K562 (cell line): ENCODE results near the gene DNAJB12. TPM values are rescaled to one million over a fixed set of nuclear protein-coding genes. Genes with fewer than 3 reads are reported as not detected.

Experiments used
- ATAC-seq: fragments of 200-7000 bp; cut with Tn5 transposase; 3 replicates; pipeline ENCODE4 v1.9.1; 2020; ENCODE audit warnings: moderate library complexity
- BruUV-seq: library from RNA; stranded (reverse); fragments of 400-500 nt; replicated peaks from 2 replicates; lab custom pipeline; 2021; lab: Mats Ljungman, UMichigan
- CTCF ChIA-PET: fragments of 300-600 bp; formaldehyde crosslinking; extraction: SDS; loops from one replicate; lab custom pipeline; 2021; ENCODE audit warnings: low intra/inter-chr PET ratio; lab: Yijun Ruan, JAX
- POLR2A ChIA-PET: fragments of 300-600, 350-650 bp; sonication (Branson Sonifier 250); formaldehyde crosslinking; extraction: SDS; loops from one replicate; lab custom pipeline; 2021; ENCODE audit warnings: antibody characterized with exemption, inconsistent platforms; lab: Yijun Ruan, JAX
- DNase-seq, 4 experiments: peaks; one replicate each; pipeline versions ENCODE4 v3.0.0 to v3.0.0-alpha.2; 2011 to 2018; ENCODE audit warnings: low spot score in 3 of 4, mixed read lengths in 3 of 4; ENCODE audit errors: extremely low read depth in 1 of 4
- FAIRE-seq: peaks from 2 replicates; lab custom pipeline; 2011; peaks lifted over from hg19 to GRCh38; lab: Jason Lieb, UNC
- H2AFZ ChIP-seq: 2 replicates; pipeline ENCODE4 v1.6.0; 2011; ENCODE audit warnings: low read depth, low read length, control low read depth, inconsistent platforms
- H3K27ac ChIP-seq: fragments of 200-600 bp; 3 replicates; pipeline ENCODE4 v1.8.0; 2011; ENCODE audit warnings: low read depth, mild to moderate bottlenecking, control low read depth, inconsistent platforms, low read length, moderate library complexity, mixed read lengths; ENCODE audit errors: extremely low read depth
- H3K27me3 ChIP-seq, 2 experiments: fragments of 300-600 bp in 1 of 2; 2 replicates in 1 of 2; 3 replicates in 1 of 2; pipeline versions ENCODE4 v1.6.0 to v1.8.0; 2011; ENCODE audit warnings: inconsistent platforms in 2 of 2, low read length in 2 of 2, mild to moderate bottlenecking in 1 of 2, mixed read lengths in 1 of 2, moderate library complexity in 1 of 2; ENCODE audit not compliant: control insufficient read depth in 2 of 2, insufficient read depth in 2 of 2
- H3K36me3 ChIP-seq: fragments of 300-600 bp; 3 replicates; pipeline ENCODE4 v1.8.0; 2011; ENCODE audit warnings: mild to moderate bottlenecking, low read length, inconsistent platforms; ENCODE audit not compliant: control insufficient read depth, insufficient read depth
- H3K4me1 ChIP-seq, 2 experiments: fragments of 200-600 bp in 1 of 2; replicated peaks in 1 of 2; 2 replicates in 1 of 2; 3 replicates in 1 of 2; pipeline versions ENCODE4 v1.5.1 to v1.8.0; 2011; ENCODE audit warnings: inconsistent platforms in 2 of 2, low read length in 2 of 2, mild to moderate bottlenecking in 1 of 2, mixed read lengths in 1 of 2, moderate library complexity in 1 of 2; ENCODE audit not compliant: control insufficient read depth in 2 of 2, insufficient read depth in 2 of 2
- H3K4me2 ChIP-seq: 2 replicates; pipeline ENCODE4 v1.6.1; 2011; ENCODE audit warnings: low read length, control low read depth, inconsistent platforms, mixed read lengths; ENCODE audit not compliant: insufficient read depth
- H3K4me3 ChIP-seq: fragments of 200-600 bp; sonication (generic), shearing (Covaris generic); 2 replicates; pipeline ENCODE4 v1.5.1; 2016; ENCODE audit warnings: control low read depth, inconsistent platforms
- H3K79me2 ChIP-seq: fragments of 200-600 bp; 3 replicates; pipeline ENCODE4 v1.8.0; 2011; ENCODE audit warnings: low read length, inconsistent platforms; ENCODE audit not compliant: control insufficient read depth, insufficient read depth
- H3K9ac ChIP-seq, 2 experiments: 2 replicates each; pipeline versions ENCODE4 v1.6.0 to v1.6.1; 2011; ENCODE audit warnings: low read depth in 2 of 2, low read length in 2 of 2, control low read depth in 1 of 2, inconsistent platforms in 1 of 2, mild to moderate bottlenecking in 1 of 2, mixed read lengths in 1 of 2; ENCODE audit not compliant: insufficient read depth in 1 of 2
- H3K9me1 ChIP-seq: one replicate; pipeline ENCODE4 v1.6.0; 2011; ENCODE audit warnings: inconsistent platforms, mild to moderate bottlenecking, low read length, moderate library complexity; ENCODE audit not compliant: control insufficient read depth, insufficient read depth
- H3K9me3 ChIP-seq: replicated peaks from 2 replicates; pipeline ENCODE4 v1.5.1; 2011; ENCODE audit warnings: low read depth, low read length, inconsistent platforms; ENCODE audit not compliant: control insufficient read depth, insufficient read depth
- H4K20me1 ChIP-seq: replicated peaks from 2 replicates; pipeline ENCODE4 v1.6.1; 2011; ENCODE audit warnings: low read length, inconsistent platforms, mixed read lengths; ENCODE audit not compliant: control insufficient read depth, insufficient read depth
- CBX2 ChIP-seq: fragments of 200-600 bp; sonication (generic); IDR thresholded peaks from one replicate; pipeline ENCODE4 v1.6.1; 2012; ENCODE audit warnings: mild to moderate bottlenecking, low read length, inconsistent platforms; ENCODE audit not compliant: insufficient read depth, poor library complexity, severe bottlenecking
- WGBS: fragments of 100-300 bp; shearing (Covaris generic); methylation state at CpG from one replicate; pipeline ENCODE4 v1.1.6; 2016; ENCODE audit warnings: low coverage, mixed read lengths; ENCODE audit not compliant: insufficient coverage; ENCODE audit errors: missing lambda C conversion rate; 5-methylcytosine and 5-hydroxymethylcytosine counted together
- in situ Hi-C: fragments of 300-500 bp; cut with MboI; formaldehyde crosslinking; loops from 4 replicates; pipeline ENCODE4 v1.15.0; 2018; ENCODE audit warnings: inconsistent platforms, mixed read lengths
- intact Hi-C: fragments of 100-400 bp; cut with micrococcal nuclease; formaldehyde crosslinking; loops from 2 replicates; pipeline ENCODE4 v1.14.2; 2022
- polyA plus RNA-seq, 8 experiments: library from polyadenylated mRNA; depleted of rRNA in 4 of 8; stranded (reverse) in 5 of 8; unstranded in 3 of 8; fragments of >200 nt; fragmentation: Nextera tagmentation in 2 of 8; fragmentation: Illumina TruSeq in 1 of 8; extraction: Ambion mirVana in 2 of 8; extraction: Trizol in 1 of 8; gene quantifications; 2 replicates each; pipeline versions ENCODE4 v1.2.1 to v1.2.3, GENCODE V29; 2011 to 2014; ENCODE audit warnings: inconsistent platforms in 1 of 8, missing spikeins in 1 of 8
- total RNA-seq, 7 experiments: library from RNA; depleted of rRNA in 6 of 7; stranded (reverse); fragments of >200 nt in 6 of 7; fragmentation: Illumina TruSeq in 2 of 7; extraction: Trizol in 2 of 7; gene quantifications; 2 replicates each; pipeline versions ENCODE4 v1.2.1 to v1.2.3, GENCODE V29; 2011 to 2021; ENCODE audit warnings: low replicate concordance in 1 of 7
- TF ChIP-seq, protein P1 (sequence below): IDR thresholded peaks from 2 replicates; pipeline ENCODE4 v1.6.1; 2011; ENCODE audit warnings: borderline replicate concordance, low read depth, mild to moderate bottlenecking, moderate library complexity, low read length; ENCODE audit not compliant: insufficient read depth, poor library complexity, severe bottlenecking

Gene DNAJB12
- total and polyA plus RNA-seq, 9 of the 15 experiments (the other 6 are each of a cell fraction or from before 2014, with no cell fraction given) = 3.5 to 31.5 (median 20.3) TPM

DNA sequence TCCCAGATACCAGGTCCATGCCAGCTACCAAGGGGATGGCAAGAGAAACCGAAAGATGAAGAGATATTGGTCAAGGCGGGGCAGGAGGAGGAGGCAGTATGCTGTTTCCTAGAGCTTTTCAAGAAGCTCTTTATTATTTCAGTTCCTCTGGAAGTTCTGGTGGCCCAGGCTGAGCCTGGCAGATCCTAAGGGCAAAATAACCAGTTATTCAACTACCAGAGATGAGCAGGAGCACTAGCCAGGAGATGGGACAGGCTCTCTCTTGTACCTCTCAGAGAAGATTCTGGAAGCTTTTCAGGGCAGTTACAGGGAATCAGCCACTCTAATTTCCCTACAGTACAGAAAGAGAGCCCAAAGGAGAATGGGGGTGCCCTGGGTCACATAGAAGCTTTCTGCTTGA is 5.3 kb downstream of the DNAJB12 start:
- peaks cover 46% of the 10 kb centered on the region for H3K79me2 ChIP-seq
- H3K4me3 ChIP-seq = no peak overlapping the region
- CTCF ChIA-PET = interaction anchor here (1.0 kb wide), 1 partner anchor 453 kb away, joined by 3 read pairs; no protein-coding TSS in a partner anchor
- DNase-seq = no peak
- BruUV-seq = no TSS peak
- no peak overlapping the region for H3K27ac ChIP-seq
- H3K4me2 ChIP-seq = no peak overlapping the region
- no peak for FAIRE-seq
- H3K9ac ChIP-seq = no peak overlapping the region
- H3K9me3 ChIP-seq = no peaks in the 10 kb centered on the region
- 91% methylated on average over 2 of the region's 2 CpGs for WGBS
- no peak for ATAC-seq
- in situ Hi-C loops = loop anchor here (25.0 kb wide), 1 partner anchor 1037 kb away; the partner anchor contains the start of gene SLC29A3
- H3K9me1 ChIP-seq = no peaks in the 10 kb centered on the region
- no peaks in the 10 kb centered on the region; the same call in 1 of the 2 replicates for H4K20me1 ChIP-seq
- no peak overlapping the region for H2AFZ ChIP-seq
- no peaks in the 10 kb centered on the region for H3K27me3 ChIP-seq
- no peak for TF ChIP-seq CBX2
- TF ChIP-seq, protein P1, sequence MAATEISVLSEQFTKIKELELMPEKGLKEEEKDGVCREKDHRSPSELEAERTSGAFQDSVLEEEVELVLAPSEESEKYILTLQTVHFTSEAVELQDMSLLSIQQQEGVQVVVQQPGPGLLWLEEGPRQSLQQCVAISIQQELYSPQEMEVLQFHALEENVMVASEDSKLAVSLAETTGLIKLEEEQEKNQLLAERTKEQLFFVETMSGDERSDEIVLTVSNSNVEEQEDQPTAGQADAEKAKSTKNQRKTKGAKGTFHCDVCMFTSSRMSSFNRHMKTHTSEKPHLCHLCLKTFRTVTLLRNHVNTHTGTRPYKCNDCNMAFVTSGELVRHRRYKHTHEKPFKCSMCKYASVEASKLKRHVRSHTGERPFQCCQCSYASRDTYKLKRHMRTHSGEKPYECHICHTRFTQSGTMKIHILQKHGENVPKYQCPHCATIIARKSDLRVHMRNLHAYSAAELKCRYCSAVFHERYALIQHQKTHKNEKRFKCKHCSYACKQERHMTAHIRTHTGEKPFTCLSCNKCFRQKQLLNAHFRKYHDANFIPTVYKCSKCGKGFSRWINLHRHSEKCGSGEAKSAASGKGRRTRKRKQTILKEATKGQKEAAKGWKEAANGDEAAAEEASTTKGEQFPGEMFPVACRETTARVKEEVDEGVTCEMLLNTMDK = no peak
- TF ChIP-seq, all 486 proteins: peak for 0
- peaks cover 60% of the 10 kb centered on the region for H3K36me3 ChIP-seq
- peaks cover 11 to 12% of the 10 kb centered on the region in 2 experiments for H3K4me1 ChIP-seq
- POLR2A ChIA-PET = interaction anchor here (0.6 to 6.6 kb wide), 7 partner anchors 6 to 216 kb away, joined by 3 to 57 read pairs (median 3); partner anchors contain the start of gene DDIT4
- intact Hi-C loops = no loop called here
